AG04450 (cell line): ENCODE results near the gene FAM20A. TPM values are rescaled to one million over a fixed set of nuclear protein-coding genes. Genes with fewer than 3 reads are reported as not detected.

Source experiments
- CTCF ChIA-PET: fragments of 300-600, 350-600 bp; formaldehyde crosslinking; extraction: SDS; loops from one replicate; lab custom pipeline; 2022; ENCODE audit warnings: antibody characterized with exemption, inconsistent platforms; lab: Charles Lee
- POLR2A ChIA-PET: fragments of 350-600 bp; formaldehyde crosslinking; extraction: SDS; loops from one replicate; lab custom pipeline; 2021; ENCODE audit warnings: antibody characterized with exemption, inconsistent platforms; lab: Yijun Ruan, JAX
- DNase-seq: peaks from one replicate; pipeline ENCODE4 v3.0.0-alpha.2; 2011; ENCODE audit warnings: low read depth, low spot score
- H3K27ac ChIP-seq: one replicate; pipeline ENCODE4 v1.5.1; 2012; ENCODE audit warnings: low read depth, low read length, control low read depth
- H3K27me3 ChIP-seq: one replicate; pipeline ENCODE4 v1.6.0; 2012; ENCODE audit warnings: low read length; ENCODE audit not compliant: control insufficient read depth, insufficient read depth
- H3K4me3 ChIP-seq: 2 replicates; pipeline ENCODE4 v1.5.1; 2011; ENCODE audit warnings: mild to moderate bottlenecking, low read depth, low read length, control low read depth
- H3K9me3 ChIP-seq: 2 replicates; pipeline ENCODE4 v1.5.1; 2012; ENCODE audit warnings: low read length; ENCODE audit not compliant: control insufficient read depth, insufficient read depth
- polyA minus RNA-seq: library from RNA; depleted of rRNA, polyadenylated mRNA; stranded (reverse); fragments of >200 nt; gene quantifications from 2 replicates; pipeline ENCODE4 v1.2.3, GENCODE V29; 2011; rRNA and poly(A)+ RNA removed
- polyA plus RNA-seq: library from polyadenylated mRNA; depleted of rRNA; stranded (reverse); fragments of >200 nt; gene quantifications from 2 replicates; pipeline ENCODE4 v1.2.3, GENCODE V29; 2011; rRNA removed
- TF ChIP-seq, protein P1 (sequence below): IDR thresholded peaks from 2 replicates; pipeline ENCODE4 v1.5.1; 2011; ENCODE audit warnings: low read depth, low read length, control low read depth, inconsistent platforms

FAM20A gene
- not detected in 2 replicates for polyA plus RNA-seq
- not detected in 2 replicates for polyA minus RNA-seq

DNA sequence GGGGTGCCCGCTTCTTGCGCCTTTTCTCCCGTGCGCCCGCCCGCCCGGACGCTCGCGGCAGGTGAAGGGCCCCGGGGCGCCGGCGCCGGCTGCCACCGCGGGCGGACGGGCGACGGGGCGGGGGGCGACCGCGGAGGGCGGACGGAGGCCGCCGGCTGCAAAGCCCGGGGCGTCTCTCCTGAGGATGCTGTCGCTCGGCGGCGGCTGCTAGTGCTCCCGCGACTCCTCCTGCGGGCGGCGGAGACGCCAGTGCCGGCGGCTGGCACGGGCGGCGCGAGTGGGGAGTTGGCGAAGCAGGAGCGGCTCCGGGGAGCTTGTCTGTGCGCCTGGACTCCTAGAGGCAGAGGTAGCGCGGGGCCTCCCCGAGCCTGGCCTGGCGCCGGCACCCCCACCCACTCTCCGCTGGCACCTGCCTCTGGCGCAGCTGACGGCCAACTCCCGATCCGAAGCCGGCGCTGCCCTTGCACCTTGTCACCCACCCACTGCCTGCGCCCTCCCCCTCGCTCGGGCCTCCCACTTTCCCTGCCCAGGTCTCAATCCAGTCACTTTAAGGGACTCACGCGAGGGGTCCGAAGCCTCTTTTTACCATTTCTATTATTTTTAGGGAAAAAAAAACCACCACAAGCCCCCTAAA, at the start of gene FAM20A:
TSS of gene FAM20A (minus strand) at position 437 of the 634 bp plus-strand sequence. CDS start 701 bp downstream, outside the sequence.
- Histone ChIP-seq H3K27me3 (peaks cover 43% of the 10 kb centered on the region), H3K9me3 (no peaks in the 10 kb centered on the region; the same call in 1 of the 2 replicates), H3K4me3 (peak within 1 kb of the TSS; percentile 27; the same call in 1 of the 2 replicates), H3K27ac (no peak within 1 kb of the TSS)
- ChIA-PET CTCF (no interaction called here), POLR2A (no interaction called here)
- TF ChIP-seq, protein P1, sequence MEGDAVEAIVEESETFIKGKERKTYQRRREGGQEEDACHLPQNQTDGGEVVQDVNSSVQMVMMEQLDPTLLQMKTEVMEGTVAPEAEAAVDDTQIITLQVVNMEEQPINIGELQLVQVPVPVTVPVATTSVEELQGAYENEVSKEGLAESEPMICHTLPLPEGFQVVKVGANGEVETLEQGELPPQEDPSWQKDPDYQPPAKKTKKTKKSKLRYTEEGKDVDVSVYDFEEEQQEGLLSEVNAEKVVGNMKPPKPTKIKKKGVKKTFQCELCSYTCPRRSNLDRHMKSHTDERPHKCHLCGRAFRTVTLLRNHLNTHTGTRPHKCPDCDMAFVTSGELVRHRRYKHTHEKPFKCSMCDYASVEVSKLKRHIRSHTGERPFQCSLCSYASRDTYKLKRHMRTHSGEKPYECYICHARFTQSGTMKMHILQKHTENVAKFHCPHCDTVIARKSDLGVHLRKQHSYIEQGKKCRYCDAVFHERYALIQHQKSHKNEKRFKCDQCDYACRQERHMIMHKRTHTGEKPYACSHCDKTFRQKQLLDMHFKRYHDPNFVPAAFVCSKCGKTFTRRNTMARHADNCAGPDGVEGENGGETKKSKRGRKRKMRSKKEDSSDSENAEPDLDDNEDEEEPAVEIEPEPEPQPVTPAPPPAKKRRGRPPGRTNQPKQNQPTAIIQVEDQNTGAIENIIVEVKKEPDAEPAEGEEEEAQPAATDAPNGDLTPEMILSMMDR = no peak
- DNase-seq = no peak

- TF ChIP-seq, protein P1 = no peak
- H3K27me3 ChIP-seq = no peaks in the 10 kb centered on the region
- no peaks in the 10 kb centered on the region for H3K9me3 ChIP-seq
- ChIA-PET POLR2A (no interaction called here), CTCF (interaction anchor here (0.7 kb wide), 1 partner anchor 35 kb away, joined by 3 read pairs; no protein-coding TSS in a partner anchor)
- H3K4me3 ChIP-seq = no peak overlapping the region
- no peak overlapping the region for H3K27ac ChIP-seq
- no peak for DNase-seq
These were observed 48.2 kb upstream of the FAM20A start for GRCh38 chr17:68649324-68649723.

DNA sequence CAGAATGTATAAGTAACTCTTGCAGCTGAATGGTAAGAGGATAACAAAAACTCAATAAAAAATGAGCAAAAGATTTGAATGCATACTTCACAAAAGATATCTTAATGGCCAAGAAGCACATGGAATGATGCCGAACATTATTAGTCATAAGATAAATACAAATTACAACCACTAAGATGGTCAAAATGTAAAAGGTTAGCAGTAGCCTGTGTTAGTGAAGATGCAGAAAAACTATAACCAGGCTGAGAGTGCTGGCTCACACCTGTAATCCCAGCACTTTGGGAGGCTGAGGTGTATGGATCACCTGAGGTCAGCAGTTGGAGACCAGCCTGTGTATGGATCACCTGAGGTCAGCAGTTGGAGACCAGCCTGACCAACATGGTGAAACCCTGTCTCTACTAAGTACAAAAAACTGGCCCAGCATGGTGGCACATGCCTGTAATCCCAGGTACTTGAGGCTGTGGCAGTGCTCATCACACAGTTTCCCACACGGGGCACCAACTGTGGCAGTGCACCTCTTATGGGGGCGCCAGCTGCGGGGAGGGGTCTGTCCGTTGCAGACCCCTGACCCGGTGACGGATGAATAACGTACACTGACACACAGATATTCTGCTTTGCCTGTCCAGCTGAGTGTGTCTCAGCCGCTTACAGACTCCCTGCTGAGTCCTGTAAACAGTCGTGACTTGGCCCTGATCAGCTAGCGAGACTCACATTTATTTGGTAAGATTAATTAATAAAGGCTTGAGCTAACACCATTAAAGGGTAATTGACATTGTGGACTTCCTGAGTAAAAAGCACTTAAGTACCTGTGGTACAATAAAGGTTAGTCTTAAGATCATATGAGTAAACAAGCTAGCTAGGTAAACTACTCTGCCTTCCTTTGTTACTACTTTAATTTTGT, 45.7 kb upstream of the FAM20A start:
- DNase-seq = no peak
- Histone ChIP-seq H3K9me3 (no peaks in the 10 kb centered on the region), H3K4me3 (no peak overlapping the region), H3K27ac (no peak overlapping the region), H3K27me3 (no peaks in the 10 kb centered on the region)
- ChIA-PET CTCF (no interaction called here), POLR2A (no interaction called here)
- TF ChIP-seq, protein P1 = no peak

DNA sequence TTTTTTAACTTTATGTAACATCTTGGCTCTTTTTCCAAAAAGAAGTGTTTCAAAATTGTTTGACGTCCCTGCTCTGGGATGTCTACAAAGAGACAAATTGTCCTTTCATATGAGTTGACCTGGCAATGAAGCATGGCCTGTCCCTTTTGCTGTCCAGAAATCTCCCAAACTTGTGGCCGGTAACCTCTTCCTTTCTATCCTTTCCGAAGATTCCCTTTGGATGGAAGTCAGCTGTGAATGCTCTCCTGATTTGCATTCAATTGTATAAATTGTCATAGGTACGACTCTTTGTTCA, 40.9 kb upstream of the FAM20A start:
- Histone ChIP-seq H3K27ac (no peak overlapping the region), H3K9me3 (no peaks in the 10 kb centered on the region), H3K4me3 (no peak overlapping the region), H3K27me3 (no peaks in the 10 kb centered on the region)
- ChIA-PET CTCF (no interaction called here), POLR2A (no interaction called here)
- DNase-seq = no peak
- TF ChIP-seq, protein P1 = no peak
